Upper lobe of left lung (tissue), 6 donors: ENCODE data around the gene ZNF500. TPM values are rescaled to one million over a fixed set of nuclear protein-coding genes. Genes with fewer than 3 reads are reported as not detected.

Source experiments
- ATAC-seq, 2 donors: fragments of 200-7000 bp; cut with Tn5 transposase; one replicate each; pipeline ENCODE4 v1.9.1; 2022; ENCODE audit warnings: mild to moderate bottlenecking in 2 of 2, moderate library complexity in 2 of 2; ENCODE audit not compliant: low FRiP score in 2 of 2
- DNase-seq, 2 donors: peaks; one replicate each; pipeline ENCODE4 v3.0.0-alpha.2; 2019 to 2020
- H3K27ac ChIP-seq, 4 donors: fragments of 200-600 bp; sonication (generic); one replicate each; pipeline ENCODE4 v1.5.1; 2016 to 2019
- H3K27me3 ChIP-seq, 4 donors: fragments of 200-600 bp; sonication (generic); one replicate each; pipeline ENCODE4 v1.5.1; 2017 to 2019
- H3K36me3 ChIP-seq, 4 donors: fragments of 200-600 bp; sonication (generic); one replicate each; pipeline ENCODE4 v1.5.1; 2016 to 2019
- H3K4me1 ChIP-seq, 4 donors: fragments of 200-600 bp; sonication (generic); one replicate each; pipeline ENCODE4 v1.5.1; 2018 to 2019
- H3K4me3 ChIP-seq, 4 donors: fragments of 200-600 bp; sonication (generic); one replicate each; pipeline ENCODE4 v1.5.1; 2017 to 2019; ENCODE audit warnings: mild to moderate bottlenecking in 2 of 4, moderate library complexity in 1 of 4
- H3K9me3 ChIP-seq, 4 donors: fragments of 200-600 bp; sonication (generic); one replicate each; pipeline ENCODE4 v1.5.1; 2018 to 2019
- EP300 ChIP-seq, 4 donors: sonication (generic); formaldehyde crosslinking; IDR thresholded peaks; one replicate each; pipeline ENCODE4 v1.5.1; 2017; ENCODE audit warnings: antibody characterized with exemption in 4 of 4, control low read depth in 2 of 4
- POLR2A ChIP-seq, 4 donors: fragments of 450-650 bp; IDR thresholded peaks; one replicate each; pipeline ENCODE4 v1.5.1; 2016 to 2017; ENCODE audit warnings: antibody characterized with exemption in 4 of 4, mild to moderate bottlenecking in 2 of 4
- POLR2AphosphoS5 ChIP-seq, 2 donors: sonication (generic); formaldehyde crosslinking; IDR thresholded peaks; one replicate each; pipeline ENCODE4 v1.5.1; 2017; ENCODE audit warnings: antibody characterized with exemption in 2 of 2
- WGBS, 2 donors: methylation state at CpG; one replicate each; pipeline ENCODE4 v1.1.5; 2017 to 2018; 5-methylcytosine and 5-hydroxymethylcytosine counted together
- total RNA-seq, 6 donors: library from RNA; depleted of rRNA in 4 of 6; stranded (reverse); fragments of >200 nt in 4 of 6; gene quantifications; one replicate each; pipeline versions ENCODE4 v1.1.0 to v1.2.1, GENCODE V29; 2016 to 2021
- TF ChIP-seq, protein P1 (sequence below), 6 experiments: fragments of 450-650 bp in 4 of 6; fragments of 200-600 bp in 2 of 6; sonication (generic) in 2 of 6; IDR thresholded peaks; one replicate each; pipeline ENCODE4 v1.5.1; 2016 to 2019; ENCODE audit warnings: antibody characterized with exemption in 6 of 6
- donor health status: DM: no; HTN: no; CAD: no; lungs with moderate emphysema.
- donor health status: DM: no; HTN: yes; CAD: no; lungs with severe emphysema.

ZNF500 gene
- total RNA-seq, 6 donors from 2014 or later: 10.1 to 17.5 (median 13.2) TPM

GRCh38 chr16:4749700-4750257 lies 17.2 kb downstream of the ZNF500 start:
- no peak for TF ChIP-seq POLR2AphosphoS5 (IDR thresholded peaks at IDR 0.05)
- no peak for TF ChIP-seq POLR2A (IDR thresholded peaks at IDR 0.05)
- no peak for TF ChIP-seq EP300 (IDR thresholded peaks at IDR 0.05)
- TF ChIP-seq, protein P1, sequence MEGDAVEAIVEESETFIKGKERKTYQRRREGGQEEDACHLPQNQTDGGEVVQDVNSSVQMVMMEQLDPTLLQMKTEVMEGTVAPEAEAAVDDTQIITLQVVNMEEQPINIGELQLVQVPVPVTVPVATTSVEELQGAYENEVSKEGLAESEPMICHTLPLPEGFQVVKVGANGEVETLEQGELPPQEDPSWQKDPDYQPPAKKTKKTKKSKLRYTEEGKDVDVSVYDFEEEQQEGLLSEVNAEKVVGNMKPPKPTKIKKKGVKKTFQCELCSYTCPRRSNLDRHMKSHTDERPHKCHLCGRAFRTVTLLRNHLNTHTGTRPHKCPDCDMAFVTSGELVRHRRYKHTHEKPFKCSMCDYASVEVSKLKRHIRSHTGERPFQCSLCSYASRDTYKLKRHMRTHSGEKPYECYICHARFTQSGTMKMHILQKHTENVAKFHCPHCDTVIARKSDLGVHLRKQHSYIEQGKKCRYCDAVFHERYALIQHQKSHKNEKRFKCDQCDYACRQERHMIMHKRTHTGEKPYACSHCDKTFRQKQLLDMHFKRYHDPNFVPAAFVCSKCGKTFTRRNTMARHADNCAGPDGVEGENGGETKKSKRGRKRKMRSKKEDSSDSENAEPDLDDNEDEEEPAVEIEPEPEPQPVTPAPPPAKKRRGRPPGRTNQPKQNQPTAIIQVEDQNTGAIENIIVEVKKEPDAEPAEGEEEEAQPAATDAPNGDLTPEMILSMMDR (IDR thresholded peaks at IDR 0.05): no peak
- no peaks in the 10 kb centered on the region for H3K4me1 ChIP-seq
- H3K9me3 ChIP-seq: no peaks in the 10 kb centered on the region
- ATAC-seq: no peak
- 89 to 90% methylated on average over 6 to 10 of the region's 10 CpGs for WGBS, 2 donors
- no peaks in the 10 kb centered on the region for H3K27me3 ChIP-seq
- peaks cover 17 to 55% (median 37%) of the 10 kb centered on the region in 4 donors for H3K36me3 ChIP-seq
- H3K27ac ChIP-seq: no peak overlapping the region
- peak in 1 of 2 donors; percentile 52 for DNase-seq
- no peak overlapping the region for H3K4me3 ChIP-seq

- Histone ChIP-seq H3K9me3 (no peaks in the 10 kb centered on the region), H3K36me3 (peaks cover 17 to 46% (median 33%) of the 10 kb centered on the region in 4 donors), H3K27me3 (no peaks in the 10 kb centered on the region), H3K27ac (no peak overlapping the region), H3K4me3 (no peak overlapping the region), H3K4me1 (no peaks in the 10 kb centered on the region)
- TF ChIP-seq POLR2AphosphoS5 (IDR thresholded peaks at IDR 0.05) (no peak), EP300 (IDR thresholded peaks at IDR 0.05) (no peak), POLR2A (IDR thresholded peaks at IDR 0.05) (no peak)
- TF ChIP-seq, protein P1 (IDR thresholded peaks at IDR 0.05): no peak
- ATAC-seq (no peak), DNase-seq (peak in 1 of 2 donors; percentile 55)
- WGBS, 2 donors: 89 to 94% methylated on average over 9 to 14 of the region's 16 CpGs
These were observed 18.1 kb downstream of the ZNF500 start for GRCh38 chr16:4748682-4749411.

- TF ChIP-seq POLR2AphosphoS5 (IDR thresholded peaks at IDR 0.05) (no peak), EP300 (IDR thresholded peaks at IDR 0.05) (no peak), POLR2A (IDR thresholded peaks at IDR 0.05) (no peak)
- TF ChIP-seq, protein P1 (IDR thresholded peaks at IDR 0.05): no peak
- no peaks in the 10 kb centered on the region for H3K9me3 ChIP-seq
- 79 to 85% methylated on average over 14 of the region's 14 CpGs for WGBS, 2 donors
- peaks cover 17 to 38% (median 28%) of the 10 kb centered on the region in 4 donors for H3K36me3 ChIP-seq
- no peak overlapping the region for H3K27ac ChIP-seq
- no peak overlapping the region for H3K4me3 ChIP-seq
- H3K4me1 ChIP-seq: peaks cover 0 to 5% (median 3%) of the 10 kb centered on the region in 4 donors
- H3K27me3 ChIP-seq: no peaks in the 10 kb centered on the region
- DNase-seq: no peak
- ATAC-seq: no peak
These were observed 18.9 kb downstream of the ZNF500 start for GRCh38 chr16:4747906-4748681.

DNA sequence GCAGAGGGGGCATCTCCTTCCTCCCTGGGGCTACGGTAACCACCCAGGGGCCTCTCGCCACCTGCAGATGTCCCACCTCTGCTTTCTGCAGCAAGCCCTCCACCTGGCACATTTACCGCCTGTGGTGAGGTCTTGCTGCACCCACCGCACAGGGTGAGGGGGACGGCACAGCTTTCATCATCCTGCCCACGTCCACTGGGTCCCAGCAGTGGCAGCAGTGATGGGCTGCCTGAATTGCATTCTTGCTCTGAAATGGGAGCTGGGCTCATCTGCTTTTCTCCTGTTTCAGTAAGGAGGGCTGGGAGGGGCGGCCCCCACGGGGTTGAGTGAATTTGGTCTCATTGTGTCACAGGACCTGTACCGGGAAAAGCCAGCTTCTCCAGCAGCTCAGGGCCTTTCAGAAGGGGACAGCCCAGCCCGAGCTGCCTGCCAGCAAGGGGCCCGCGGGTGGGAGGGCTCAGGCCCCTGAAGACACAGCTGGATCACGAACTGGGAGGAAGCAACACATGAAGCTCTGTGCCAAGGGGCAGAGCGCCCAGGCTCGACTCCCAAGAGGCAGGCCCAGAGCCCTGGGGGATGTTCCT lies 19.9 kb downstream of the ZNF500 start:
- H3K4me1 ChIP-seq: peaks cover 0 to 8% (median 6%) of the 10 kb centered on the region in 4 donors
- 69 to 82% methylated on average over 5 to 11 of the region's 15 CpGs for WGBS, 2 donors
- H3K27ac ChIP-seq: no peak overlapping the region

More for the DNA sequence above, 19.9 kb downstream of the ZNF500 start:
- Histone ChIP-seq H3K9me3 (no peaks in the 10 kb centered on the region), H3K36me3 (peaks cover 8 to 28% (median 18%) of the 10 kb centered on the region in 4 donors), H3K4me3 (no peak overlapping the region), H3K27me3 (no peaks in the 10 kb centered on the region)
- DNase-seq: peak in 1 of 2 donors; percentile 76
- TF ChIP-seq, protein P1 (IDR thresholded peaks at IDR 0.05): no peak
- TF ChIP-seq EP300 (IDR thresholded peaks at IDR 0.05): no peak
- TF ChIP-seq POLR2A (IDR thresholded peaks at IDR 0.05): no peak
- TF ChIP-seq POLR2AphosphoS5 (IDR thresholded peaks at IDR 0.05): no peak
- ATAC-seq: no peak
